K562 (cell line): ENCODE measurements around the gene PRDM8. TPM values are rescaled to one million over a fixed set of nuclear protein-coding genes. Genes with fewer than 3 reads are reported as not detected.

Source experiments
- CAMTA2 ChIP-seq: fragments of 250-450 bp; sonication (Bioruptor Pico); conservative IDR thresholded peaks from 2 replicates; pipeline ENCODE4 v1.5.1; 2022
- FOSL1 ChIP-seq: fragments of 200-800 bp; sonication (Bioruptor generic); conservative IDR thresholded peaks from 2 replicates; pipeline ENCODE4 v1.6.1; 2016; ENCODE audit warnings: missing genetic modification characterization, missing compliant biosample characterization
- FOXA3 ChIP-seq, 2 experiments: fragments of 450-650 bp in 1 of 2; sonication (generic) in 1 of 2; formaldehyde crosslinking; IDR thresholded peaks in 1 of 2; conservative IDR thresholded peaks in 1 of 2; 2 replicates each; pipeline versions ENCODE4 v1.4.0 to v1.8.0; 2020 to 2022; ENCODE audit warnings: mild to moderate bottlenecking in 2 of 2, missing genetic modification reagents in 1 of 2
- KDM4B ChIP-seq, 2 experiments: fragments of 450-650 bp in 1 of 2; sonication (generic) in 1 of 2; IDR thresholded peaks; 2 replicates each; pipeline ENCODE4 v1.6.1; 2016 to 2017; ENCODE audit warnings: borderline replicate concordance in 2 of 2, antibody characterized with exemption in 1 of 2, low read depth in 1 of 2, mild to moderate bottlenecking in 1 of 2
- L3MBTL2 ChIP-seq: fragments of 450-650 bp; IDR thresholded peaks from 2 replicates; pipeline ENCODE4 v1.6.1; 2016; ENCODE audit warnings: mild to moderate bottlenecking, moderate library complexity
- MCM2 ChIP-seq: fragments of 450-650 bp; IDR thresholded peaks from 2 replicates; pipeline ENCODE4 v1.6.1; 2017; ENCODE audit warnings: low read depth, mild to moderate bottlenecking
- NCOA1 ChIP-seq: fragments of 450-650 bp; IDR thresholded peaks from 2 replicates; pipeline ENCODE4 v1.6.1; 2016; ENCODE audit warnings: low read depth
- NUFIP1 ChIP-seq: fragments of 450-650 bp; IDR thresholded peaks from 2 replicates; pipeline ENCODE4 v1.6.1; 2018; ENCODE audit not compliant: partially characterized antibody
- OTX1 ChIP-seq: fragments of 450-650 bp; formaldehyde crosslinking; IDR thresholded peaks from 2 replicates; pipeline ENCODE4 v1.4.0; 2022; ENCODE audit warnings: mild to moderate bottlenecking
- RBM39 ChIP-seq: fragments of 200-400 bp; formaldehyde crosslinking; optimal IDR thresholded peaks from 2 replicates; pipeline ENCODE3; 2018; ENCODE audit warnings: low read depth, low read length
- SAFB2 ChIP-seq: fragments of 200-400 bp; formaldehyde crosslinking; IDR thresholded peaks from 2 replicates; pipeline ENCODE4 v1.6.1; 2018; ENCODE audit warnings: borderline replicate concordance, low read length, low read depth, moderate library complexity; ENCODE audit not compliant: severe bottlenecking
- THAP12 ChIP-seq: fragments of 250-450 bp; sonication (Bioruptor Pico); IDR thresholded peaks from 2 replicates; pipeline ENCODE4 v1.9.0; 2021; ENCODE audit warnings: mild to moderate bottlenecking, inconsistent platforms
- THRAP3 ChIP-seq: fragments of 450-650 bp; IDR thresholded peaks from 2 replicates; pipeline ENCODE4 v1.6.1; 2016; ENCODE audit warnings: mild to moderate bottlenecking, inconsistent platforms, borderline replicate concordance
- ZNF197 ChIP-seq: fragments of 200-800 bp; sonication (Bioruptor generic); IDR thresholded peaks from 2 replicates; pipeline ENCODE4 v1.6.1; 2016; ENCODE audit warnings: low read depth, missing genetic modification characterization, missing compliant biosample characterization
- ZNF224 ChIP-seq: sonication (generic); formaldehyde crosslinking; IDR thresholded peaks from 2 replicates; pipeline ENCODE4 v1.8.0; 2022; ENCODE audit warnings: mild to moderate bottlenecking, missing genetic modification reagents
- ZNF407 ChIP-seq: fragments of 450-650 bp; IDR thresholded peaks from 2 replicates; pipeline ENCODE4 v1.6.1; 2016; ENCODE audit warnings: low read depth
- ZNF695 ChIP-seq: fragments of 450-650 bp; formaldehyde crosslinking; IDR thresholded peaks from 2 replicates; pipeline ENCODE4 v1.4.0; 2020; ENCODE audit warnings: mild to moderate bottlenecking, moderate library complexity
- ZNF764 ChIP-seq: fragments of 250-450 bp; sonication (Bioruptor Pico); IDR thresholded peaks from 2 replicates; pipeline ENCODE4 v1.4.0; 2020; ENCODE audit warnings: low read depth, mild to moderate bottlenecking, moderate library complexity
- polyA plus RNA-seq, 8 experiments: library from polyadenylated mRNA; depleted of rRNA in 4 of 8; stranded (reverse) in 5 of 8; unstranded in 3 of 8; fragments of >200 nt; fragmentation: Nextera tagmentation in 2 of 8; fragmentation: Illumina TruSeq in 1 of 8; extraction: Ambion mirVana in 2 of 8; extraction: Trizol in 1 of 8; gene quantifications; 2 replicates each; pipeline versions ENCODE4 v1.2.1 to v1.2.3, GENCODE V29; 2011 to 2014; ENCODE audit warnings: inconsistent platforms in 1 of 8, missing spikeins in 1 of 8
- total RNA-seq, 7 experiments: library from RNA; depleted of rRNA in 6 of 7; stranded (reverse); fragments of >200 nt in 6 of 7; fragmentation: Illumina TruSeq in 2 of 7; extraction: Trizol in 2 of 7; gene quantifications; 2 replicates each; pipeline versions ENCODE4 v1.2.1 to v1.2.3, GENCODE V29; 2011 to 2021; ENCODE audit warnings: low replicate concordance in 1 of 7

PRDM8 gene
- total and polyA plus RNA-seq, 9 of the 15 experiments (the other 6 are each of a cell fraction or from before 2014, with no cell fraction given): 0.40 TPM; not detected in 8

DNA sequence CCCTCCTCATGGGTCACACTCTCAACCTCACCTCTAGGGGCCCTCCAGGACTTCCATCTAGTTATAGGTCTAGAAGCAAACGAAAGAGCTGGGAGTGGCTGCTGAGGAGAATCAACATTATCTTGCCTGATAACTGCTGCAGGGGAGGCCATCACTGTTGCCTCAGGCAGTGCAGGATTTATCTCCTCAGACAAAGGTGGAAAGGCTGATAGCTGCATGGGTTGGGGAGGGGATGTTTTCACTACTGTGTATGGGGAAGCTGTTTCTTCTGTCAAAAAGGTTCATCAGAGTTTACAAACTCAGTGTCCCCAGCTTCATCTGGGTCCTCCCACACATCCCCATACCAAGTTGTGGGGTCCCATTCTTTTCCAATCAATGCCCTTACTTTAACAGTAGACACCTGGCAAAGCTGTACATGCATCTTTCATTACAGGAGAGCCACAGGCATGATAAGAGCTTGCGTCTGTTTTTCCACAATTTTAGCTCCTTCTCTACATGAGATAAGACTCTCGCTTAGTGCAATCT, 17.6 kb upstream of the PRDM8 start (continued):
- TF ChIP-seq ZNF407 (no peak), KDM4B (IDR thresholded peaks at IDR 0.05; ENCODE audit: borderline replicate concordance in 2 of 2, low read depth in 1 of 2) (no peak), ZNF224 (CRISPR knock-in tag) (no peak), THRAP3 (no peak), ZNF764 (no peak), OTX1 (CRISPR knock-in tag) (no peak), FOXA3 (CRISPR knock-in tag; conservative IDR thresholded peaks at IDR 0.05 in 1 of 2, IDR thresholded peaks at IDR 0.05 in 1 of 2) (peak; percentile 74 to 92; a peak in 3 of 4 replicates), ZNF197 (CRISPR knock-in tag) (0 out of 2 replicates have a peak, but pooled peaks have one; percentile 67), NUFIP1 (no peak), SAFB2 (no peak), THAP12 (no peak), ZNF695 (CRISPR knock-in tag) (no peak), CAMTA2 (CRISPR knock-in tag) (no peak), MCM2 (no peak), FOSL1 (tag) (peak; percentile 74), NCOA1 (peak; percentile 81), L3MBTL2 (0 out of 2 replicates have a peak, but pooled peaks have one; percentile 26), RBM39 (no peak)
